K562 (cell line): ENCODE results near the gene NEU1. TPM values are rescaled to one million over a fixed set of nuclear protein-coding genes. Genes with fewer than 3 reads are reported as not detected.

Experiments
- ADNP ChIP-seq: fragments of 200-800 bp; sonication (Bioruptor generic); IDR thresholded peaks from 2 replicates; pipeline ENCODE4 v1.6.1; 2016; ENCODE audit warnings: missing genetic modification characterization, missing compliant biosample characterization
- ARID2 ChIP-seq: fragments of 450-650 bp; IDR thresholded peaks from 2 replicates; pipeline ENCODE4 v1.6.1; 2017; ENCODE audit warnings: antibody characterized with exemption, mild to moderate bottlenecking
- ATF7 ChIP-seq: fragments of 450-650 bp; IDR thresholded peaks from 2 replicates; pipeline ENCODE4 v1.7.1; 2014; ENCODE audit warnings: mild to moderate bottlenecking, moderate library complexity
- BRCA1 ChIP-seq, 2 experiments: fragments of 450-650 bp in 1 of 2; sonication (generic) in 1 of 2; formaldehyde crosslinking in 1 of 2; IDR thresholded peaks; 2 replicates each; pipeline versions ENCODE4 v1.5.0 to v1.6.1; 2017 to 2020; ENCODE audit warnings: mild to moderate bottlenecking in 1 of 2, missing genetic modification reagents in 1 of 2
- BRD9 ChIP-seq: fragments of 450-650 bp; IDR thresholded peaks from 2 replicates; pipeline ENCODE4 v1.6.1; 2018; ENCODE audit warnings: low read depth; ENCODE audit not compliant: partially characterized antibody
- GATAD2B ChIP-seq: fragments of 450-650 bp; IDR thresholded peaks from 2 replicates; pipeline ENCODE4 v1.6.1; 2017; ENCODE audit warnings: mild to moderate bottlenecking, borderline replicate concordance
- IRF2 ChIP-seq: sonication (generic); formaldehyde crosslinking; IDR thresholded peaks from 2 replicates; pipeline ENCODE4 v1.8.1; 2022; ENCODE audit warnings: mild to moderate bottlenecking, missing genetic modification reagents
- MAFK ChIP-seq: IDR thresholded peaks from 2 replicates; pipeline ENCODE4 v1.6.1; 2011; ENCODE audit warnings: low read length, improper control_type of control experiment
- MBD2 ChIP-seq: sonication (generic); IDR thresholded peaks from 2 replicates; pipeline ENCODE4 v1.6.1; 2016; ENCODE audit warnings: low read depth, borderline replicate concordance
- MCM3 ChIP-seq: fragments of 450-650 bp; IDR thresholded peaks from 2 replicates; pipeline ENCODE4 v1.6.1; 2016
- MTA2 ChIP-seq: fragments of 450-650 bp; IDR thresholded peaks from 2 replicates; pipeline ENCODE4 v1.6.1; 2016; ENCODE audit warnings: low read depth
- MTA3 ChIP-seq: fragments of 450-650 bp; formaldehyde crosslinking; IDR thresholded peaks from 2 replicates; pipeline ENCODE4 v1.6.1; 2017; ENCODE audit warnings: mild to moderate bottlenecking, borderline replicate concordance
- NBN ChIP-seq: fragments of 450-650 bp; IDR thresholded peaks from 2 replicates; pipeline ENCODE4 v1.6.1; 2016; ENCODE audit warnings: low read depth, mild to moderate bottlenecking
- NR2C1 ChIP-seq, 2 experiments: fragments of 450-650 bp; IDR thresholded peaks; 2 replicates each; pipeline ENCODE4 v1.6.1; 2017; ENCODE audit warnings: mild to moderate bottlenecking in 2 of 2, antibody characterized with exemption in 1 of 2, inconsistent platforms in 1 of 2, missing compliant biosample characterization in 1 of 2, missing genetic modification characterization in 1 of 2
- NR3C1 ChIP-seq: sonication (generic); formaldehyde crosslinking; IDR thresholded peaks from 2 replicates; pipeline ENCODE4 v1.8.1; 2022; ENCODE audit warnings: missing genetic modification reagents
- PHF20 ChIP-seq: fragments of 450-650 bp; IDR thresholded peaks from 2 replicates; pipeline ENCODE4 v1.6.1; 2018; ENCODE audit not compliant: partially characterized antibody
- POLR2G ChIP-seq: fragments of 200-400 bp; formaldehyde crosslinking; IDR thresholded peaks from 2 replicates; pipeline ENCODE4 v1.6.1; 2017; ENCODE audit warnings: low read depth, mild to moderate bottlenecking, antibody characterized with exemption, low read length, moderate library complexity
- RFX5 ChIP-seq: IDR thresholded peaks from 2 replicates; pipeline ENCODE4 v1.6.1; 2011; ENCODE audit warnings: low read depth, mild to moderate bottlenecking, improper control_type of control experiment, low read length
- SAFB ChIP-seq: fragments of 200-400 bp; formaldehyde crosslinking; IDR thresholded peaks from 2 replicates; pipeline ENCODE4 v1.6.1; 2017; ENCODE audit warnings: low read depth, low read length, borderline replicate concordance
- XRCC4 ChIP-seq: IDR thresholded peaks from one replicate; pipeline ENCODE4 v1.6.1; 2011; ENCODE audit not compliant: insufficient read depth, insufficient read length; ENCODE audit errors: extremely low read depth
- ZC3H8 ChIP-seq: fragments of 450-650 bp; IDR thresholded peaks from 2 replicates; pipeline ENCODE4 v1.6.1; 2017
- ZNF143 ChIP-seq: sonication (generic); formaldehyde crosslinking; IDR thresholded peaks from 2 replicates; pipeline ENCODE4 v1.9.0; 2022; ENCODE audit warnings: mild to moderate bottlenecking, missing genetic modification reagents
- ZNF184 ChIP-seq: sonication (generic); formaldehyde crosslinking; IDR thresholded peaks from 2 replicates; pipeline ENCODE4 v1.5.0; 2020; ENCODE audit warnings: missing genetic modification reagents
- ZNF311 ChIP-seq: fragments of 250-450 bp; sonication (Bioruptor Pico); IDR thresholded peaks from 2 replicates; pipeline ENCODE4 v1.4.0; 2020; ENCODE audit warnings: mild to moderate bottlenecking, moderate library complexity
- ZNF699 ChIP-seq: fragments of 250-450 bp; sonication (Bioruptor Pico); IDR thresholded peaks from 2 replicates; pipeline ENCODE4 v1.8.0; 2021; ENCODE audit warnings: mild to moderate bottlenecking, moderate library complexity; ENCODE audit not compliant: insufficient replicate concordance
- ZZZ3 ChIP-seq: fragments of 450-650 bp; IDR thresholded peaks from 2 replicates; pipeline ENCODE4 v1.6.1; 2016; ENCODE audit warnings: antibody characterized with exemption, mild to moderate bottlenecking, moderate library complexity
- polyA plus RNA-seq, 8 experiments: library from polyadenylated mRNA; depleted of rRNA in 4 of 8; stranded (reverse) in 5 of 8; unstranded in 3 of 8; fragments of >200 nt; fragmentation: Nextera tagmentation in 2 of 8; fragmentation: Illumina TruSeq in 1 of 8; extraction: Ambion mirVana in 2 of 8; extraction: Trizol in 1 of 8; gene quantifications; 2 replicates each; pipeline versions ENCODE4 v1.2.1 to v1.2.3, GENCODE V29; 2011 to 2014; ENCODE audit warnings: inconsistent platforms in 1 of 8, missing spikeins in 1 of 8
- total RNA-seq, 7 experiments: library from RNA; depleted of rRNA in 6 of 7; stranded (reverse); fragments of >200 nt in 6 of 7; fragmentation: Illumina TruSeq in 2 of 7; extraction: Trizol in 2 of 7; gene quantifications; 2 replicates each; pipeline versions ENCODE4 v1.2.1 to v1.2.3, GENCODE V29; 2011 to 2021; ENCODE audit warnings: low replicate concordance in 1 of 7
- TF ChIP-seq, protein P1 (sequence below): fragments of 450-650 bp; IDR thresholded peaks from 2 replicates; pipeline ENCODE4 v1.6.1; 2017; ENCODE audit warnings: antibody characterized with exemption
- TF ChIP-seq, protein P2 (sequence below): sonication (generic); formaldehyde crosslinking; IDR thresholded peaks from 2 replicates; pipeline ENCODE4 v1.8.1; 2022; ENCODE audit warnings: missing genetic modification reagents
- TF ChIP-seq, protein P3 (sequence below): sonication (generic); formaldehyde crosslinking; IDR thresholded peaks from 2 replicates; pipeline ENCODE4 v1.4.0; 2020; ENCODE audit warnings: mild to moderate bottlenecking, missing genetic modification reagents

The NEU1 gene
- total and polyA plus RNA-seq, 9 of the 15 experiments (the other 6 are each of a cell fraction or from before 2014, with no cell fraction given): 14.8 to 67.8 (median 51.0) TPM

DNA sequence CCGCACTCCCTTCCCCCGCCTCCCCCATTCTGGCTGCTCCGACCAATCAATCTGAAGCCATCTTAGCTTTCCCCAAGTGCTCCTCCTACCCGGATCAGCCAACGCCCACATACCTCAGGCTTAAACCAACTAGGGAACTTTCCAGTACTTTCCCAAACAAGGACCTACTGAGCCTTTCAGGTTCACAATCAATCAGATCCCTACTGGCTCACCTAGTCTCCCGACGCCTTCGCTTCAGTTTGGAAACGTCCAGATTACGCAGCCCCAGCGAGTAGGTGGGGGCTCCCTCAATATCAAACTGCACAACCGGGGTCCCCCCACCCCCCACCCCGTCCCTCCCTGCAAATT lies 48.0 kb downstream of the NEU1 start (continued):
- TF ChIP-seq, protein P1, sequence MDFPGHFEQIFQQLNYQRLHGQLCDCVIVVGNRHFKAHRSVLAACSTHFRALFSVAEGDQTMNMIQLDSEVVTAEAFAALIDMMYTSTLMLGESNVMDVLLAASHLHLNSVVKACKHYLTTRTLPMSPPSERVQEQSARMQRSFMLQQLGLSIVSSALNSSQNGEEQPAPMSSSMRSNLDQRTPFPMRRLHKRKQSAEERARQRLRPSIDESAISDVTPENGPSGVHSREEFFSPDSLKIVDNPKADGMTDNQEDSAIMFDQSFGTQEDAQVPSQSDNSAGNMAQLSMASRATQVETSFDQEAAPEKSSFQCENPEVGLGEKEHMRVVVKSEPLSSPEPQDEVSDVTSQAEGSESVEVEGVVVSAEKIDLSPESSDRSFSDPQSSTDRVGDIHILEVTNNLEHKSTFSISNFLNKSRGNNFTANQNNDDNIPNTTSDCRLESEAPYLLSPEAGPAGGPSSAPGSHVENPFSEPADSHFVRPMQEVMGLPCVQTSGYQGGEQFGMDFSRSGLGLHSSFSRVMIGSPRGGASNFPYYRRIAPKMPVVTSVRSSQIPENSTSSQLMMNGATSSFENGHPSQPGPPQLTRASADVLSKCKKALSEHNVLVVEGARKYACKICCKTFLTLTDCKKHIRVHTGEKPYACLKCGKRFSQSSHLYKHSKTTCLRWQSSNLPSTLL: peak; percentile 64; the same call in 1 of the 2 replicates
- no peak for TF ChIP-seq SAFB
- TF ChIP-seq IRF2: no peak
- no peak for TF ChIP-seq POLR2G
- TF ChIP-seq ZNF699 (CRISPR knock-in tag): no peak
- TF ChIP-seq ZC3H8: no peak
- no peak for TF ChIP-seq NR2C1 (IDR thresholded peaks at IDR 0.05)
- TF ChIP-seq NR2C1 (tag; IDR thresholded peaks at IDR 0.05): no peak
- 0 out of 2 replicates have a peak, but pooled peaks have one; percentile 4 for TF ChIP-seq MBD2
- no peak for TF ChIP-seq PHF20
- TF ChIP-seq ATF7: peak; percentile 64; the same call in 1 of the 2 replicates
- TF ChIP-seq ARID2: no peak
- TF ChIP-seq ZZZ3: no peak
- TF ChIP-seq RFX5: no peak
- TF ChIP-seq NR3C1 (CRISPR knock-in tag): no peak
- TF ChIP-seq BRD9: peak; percentile 95
- no peak for TF ChIP-seq MTA2
- TF ChIP-seq ZNF143: no peak
- no peak for TF ChIP-seq NBN
- no peak for TF ChIP-seq ZNF184 (CRISPR knock-in tag)
- no peak for TF ChIP-seq BRCA1 (IDR thresholded peaks at IDR 0.05)
- TF ChIP-seq BRCA1 (CRISPR knock-in tag; IDR thresholded peaks at IDR 0.05): no peak
- TF ChIP-seq, protein P2, sequence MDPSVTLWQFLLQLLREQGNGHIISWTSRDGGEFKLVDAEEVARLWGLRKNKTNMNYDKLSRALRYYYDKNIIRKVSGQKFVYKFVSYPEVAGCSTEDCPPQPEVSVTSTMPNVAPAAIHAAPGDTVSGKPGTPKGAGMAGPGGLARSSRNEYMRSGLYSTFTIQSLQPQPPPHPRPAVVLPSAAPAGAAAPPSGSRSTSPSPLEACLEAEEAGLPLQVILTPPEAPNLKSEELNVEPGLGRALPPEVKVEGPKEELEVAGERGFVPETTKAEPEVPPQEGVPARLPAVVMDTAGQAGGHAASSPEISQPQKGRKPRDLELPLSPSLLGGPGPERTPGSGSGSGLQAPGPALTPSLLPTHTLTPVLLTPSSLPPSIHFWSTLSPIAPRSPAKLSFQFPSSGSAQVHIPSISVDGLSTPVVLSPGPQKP (CRISPR knock-in tag): no peak
- TF ChIP-seq, protein P3, sequence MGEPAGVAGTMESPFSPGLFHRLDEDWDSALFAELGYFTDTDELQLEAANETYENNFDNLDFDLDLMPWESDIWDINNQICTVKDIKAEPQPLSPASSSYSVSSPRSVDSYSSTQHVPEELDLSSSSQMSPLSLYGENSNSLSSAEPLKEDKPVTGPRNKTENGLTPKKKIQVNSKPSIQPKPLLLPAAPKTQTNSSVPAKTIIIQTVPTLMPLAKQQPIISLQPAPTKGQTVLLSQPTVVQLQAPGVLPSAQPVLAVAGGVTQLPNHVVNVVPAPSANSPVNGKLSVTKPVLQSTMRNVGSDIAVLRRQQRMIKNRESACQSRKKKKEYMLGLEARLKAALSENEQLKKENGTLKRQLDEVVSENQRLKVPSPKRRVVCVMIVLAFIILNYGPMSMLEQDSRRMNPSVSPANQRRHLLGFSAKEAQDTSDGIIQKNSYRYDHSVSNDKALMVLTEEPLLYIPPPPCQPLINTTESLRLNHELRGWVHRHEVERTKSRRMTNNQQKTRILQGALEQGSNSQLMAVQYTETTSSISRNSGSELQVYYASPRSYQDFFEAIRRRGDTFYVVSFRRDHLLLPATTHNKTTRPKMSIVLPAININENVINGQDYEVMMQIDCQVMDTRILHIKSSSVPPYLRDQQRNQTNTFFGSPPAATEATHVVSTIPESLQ (CRISPR knock-in tag): no peak
- TF ChIP-seq GATAD2B: no peak
- TF ChIP-seq ADNP (tag): no peak
- TF ChIP-seq ZNF311 (CRISPR knock-in tag): no peak
- no peak for TF ChIP-seq MAFK
- TF ChIP-seq MTA3: no peak
- TF ChIP-seq XRCC4: no peak
- TF ChIP-seq MCM3: no peak
